ENCODE measurements around the gene HMGN3.

DNA sequence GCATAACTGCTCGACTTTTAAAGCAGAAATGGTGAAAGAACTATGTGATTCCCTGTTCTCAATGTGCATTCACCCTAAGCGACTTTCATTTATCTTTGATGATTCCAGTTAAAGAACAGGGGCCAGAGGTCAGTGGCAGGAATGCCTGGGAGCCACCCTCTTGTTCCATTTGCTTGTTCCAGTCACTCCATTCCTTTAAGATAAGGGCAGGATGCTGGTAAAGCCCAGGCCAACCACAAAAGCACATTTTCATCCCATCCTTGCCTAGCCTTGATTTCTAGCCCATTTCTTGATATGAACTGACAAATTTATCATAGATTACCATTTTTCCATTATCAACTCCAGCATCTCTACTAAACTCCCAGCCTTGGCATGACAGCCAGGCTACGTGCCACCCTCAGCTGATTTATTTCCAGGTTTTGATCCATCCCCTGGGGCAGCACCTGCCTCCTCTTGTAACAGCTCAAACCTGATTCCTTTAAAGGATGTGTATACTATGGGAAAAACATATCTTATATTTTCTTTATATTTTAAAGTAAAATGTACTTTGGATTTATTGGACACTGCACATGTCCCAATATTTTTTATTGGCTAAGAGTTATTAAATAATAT is 19.2 kb downstream of the HMGN3 start:
- TF ChIP-seq, protein P1, sequence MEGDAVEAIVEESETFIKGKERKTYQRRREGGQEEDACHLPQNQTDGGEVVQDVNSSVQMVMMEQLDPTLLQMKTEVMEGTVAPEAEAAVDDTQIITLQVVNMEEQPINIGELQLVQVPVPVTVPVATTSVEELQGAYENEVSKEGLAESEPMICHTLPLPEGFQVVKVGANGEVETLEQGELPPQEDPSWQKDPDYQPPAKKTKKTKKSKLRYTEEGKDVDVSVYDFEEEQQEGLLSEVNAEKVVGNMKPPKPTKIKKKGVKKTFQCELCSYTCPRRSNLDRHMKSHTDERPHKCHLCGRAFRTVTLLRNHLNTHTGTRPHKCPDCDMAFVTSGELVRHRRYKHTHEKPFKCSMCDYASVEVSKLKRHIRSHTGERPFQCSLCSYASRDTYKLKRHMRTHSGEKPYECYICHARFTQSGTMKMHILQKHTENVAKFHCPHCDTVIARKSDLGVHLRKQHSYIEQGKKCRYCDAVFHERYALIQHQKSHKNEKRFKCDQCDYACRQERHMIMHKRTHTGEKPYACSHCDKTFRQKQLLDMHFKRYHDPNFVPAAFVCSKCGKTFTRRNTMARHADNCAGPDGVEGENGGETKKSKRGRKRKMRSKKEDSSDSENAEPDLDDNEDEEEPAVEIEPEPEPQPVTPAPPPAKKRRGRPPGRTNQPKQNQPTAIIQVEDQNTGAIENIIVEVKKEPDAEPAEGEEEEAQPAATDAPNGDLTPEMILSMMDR (optimal IDR thresholded peaks at IDR 0.05 in 1 of 3, IDR thresholded peaks at IDR 0.05 in 1 of 3, conservative IDR thresholded peaks at IDR 0.05 in 1 of 3; ENCODE audit: extremely low read depth in 1 of 3, insufficient read depth in 2 of 3, low read length in 3 of 3), result no peak
- no peak for TF ChIP-seq EZH2 (IDR thresholded peaks at IDR 0.05; ENCODE audit: low read length)

All from keratinocyte (primary cell).